HT1080 (cell line): ENCODE data around the gene LDLRAD4. TPM values are rescaled to one million over a fixed set of nuclear protein-coding genes. Genes with fewer than 3 reads are reported as not detected.

ENCODE experiments used
- DNase-seq: peaks from one replicate; pipeline ENCODE4 v3.0.0-alpha.2; 2015; ENCODE audit warnings: low read depth
- total RNA-seq: library from RNA; depleted of rRNA; stranded (reverse); fragments of >200 nt; shearing (Covaris generic); gene quantifications from 2 replicates; pipeline ENCODE4 v1.2.3, GENCODE V29; 2014

The LDLRAD4 gene
- total RNA-seq, 1 experiment from 2014 or later: not detected

DNA sequence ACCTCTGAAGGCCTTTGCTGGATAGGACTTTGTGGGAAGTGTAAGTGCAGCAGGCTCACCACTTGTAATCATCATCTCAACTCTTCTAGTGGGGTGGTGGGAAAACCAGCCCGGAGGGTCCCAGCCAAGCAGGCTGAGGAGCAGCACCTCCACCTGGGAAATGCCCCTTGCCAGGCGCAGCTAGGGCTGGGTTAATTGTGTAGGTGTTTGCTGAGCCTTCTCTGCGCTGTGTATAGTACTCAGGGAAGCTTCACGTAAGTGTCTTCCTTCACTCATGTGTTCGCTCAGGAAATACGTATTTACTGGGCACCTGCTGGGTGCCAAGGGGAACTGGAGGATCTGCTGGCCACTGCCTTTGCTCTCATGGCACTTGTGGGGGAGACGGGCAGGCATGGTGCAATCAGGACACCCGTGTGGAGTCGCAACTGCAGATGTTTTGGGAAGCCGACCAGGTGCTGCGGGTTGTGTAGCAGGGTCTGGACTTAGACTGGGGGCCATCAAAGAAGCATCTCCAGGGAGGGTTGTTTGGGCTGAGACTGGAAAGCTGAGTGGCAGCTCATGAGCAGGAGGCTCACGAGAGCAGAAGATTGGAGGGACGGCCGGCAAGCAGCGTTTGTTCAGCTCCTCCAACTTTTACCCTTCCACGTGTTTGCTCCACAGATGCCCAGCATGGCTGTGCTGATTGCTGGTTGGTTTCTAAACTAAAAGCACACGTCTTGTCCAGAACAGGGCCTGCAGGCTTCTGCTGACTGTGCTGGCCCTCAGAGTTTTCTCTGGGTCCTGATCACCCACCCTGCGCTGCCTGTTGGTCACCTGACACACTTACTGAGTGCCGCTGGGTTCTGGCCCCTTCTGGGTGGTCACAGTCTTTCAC is 164.6 kb downstream of the LDLRAD4 start:
- DNase-seq: no peak

DNA sequence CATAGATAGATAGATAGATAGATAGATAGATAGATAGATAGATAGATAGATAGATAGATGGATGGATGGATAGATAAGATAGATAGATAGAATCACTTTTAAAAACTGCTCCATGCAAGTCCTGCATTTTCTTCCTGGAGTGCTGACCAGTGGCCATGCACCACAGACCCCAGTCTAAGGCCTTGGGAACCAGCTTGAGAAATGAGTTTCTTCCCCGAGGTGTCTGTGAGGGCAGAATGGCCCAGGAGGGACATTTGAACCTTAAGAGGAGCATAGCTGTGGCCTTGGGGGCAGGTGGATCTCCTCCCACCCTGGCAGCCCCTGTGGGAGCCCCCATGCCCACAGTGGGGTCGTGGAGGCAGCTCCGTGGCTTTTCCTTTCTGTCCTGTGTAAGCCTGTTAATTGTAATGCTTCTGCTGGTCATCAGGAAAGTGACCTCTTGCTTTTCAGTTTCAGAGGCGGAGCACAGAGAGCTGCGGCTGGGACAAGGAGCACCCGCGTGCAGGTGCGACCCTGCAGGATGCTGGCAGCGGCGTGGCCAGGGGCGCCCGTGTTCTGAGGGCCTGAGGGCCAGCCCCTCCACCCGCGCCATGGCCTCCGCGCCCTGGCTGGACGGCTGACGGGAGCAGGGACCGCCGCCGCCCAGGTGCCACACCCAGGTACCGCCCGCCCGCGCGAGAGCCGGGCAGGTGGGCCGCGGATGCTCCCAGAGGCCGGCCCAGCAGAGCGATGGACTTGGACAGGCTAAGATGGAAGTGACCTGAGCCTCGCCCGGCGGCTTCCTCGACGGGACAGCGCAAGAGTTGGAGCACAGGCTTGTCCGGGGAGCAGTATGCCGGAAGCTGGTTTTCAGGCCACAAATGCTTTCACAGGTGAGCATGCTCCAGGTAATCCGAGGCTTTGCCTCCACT is 168.6 kb downstream of the LDLRAD4 start:
- no peak for DNase-seq

DNA sequence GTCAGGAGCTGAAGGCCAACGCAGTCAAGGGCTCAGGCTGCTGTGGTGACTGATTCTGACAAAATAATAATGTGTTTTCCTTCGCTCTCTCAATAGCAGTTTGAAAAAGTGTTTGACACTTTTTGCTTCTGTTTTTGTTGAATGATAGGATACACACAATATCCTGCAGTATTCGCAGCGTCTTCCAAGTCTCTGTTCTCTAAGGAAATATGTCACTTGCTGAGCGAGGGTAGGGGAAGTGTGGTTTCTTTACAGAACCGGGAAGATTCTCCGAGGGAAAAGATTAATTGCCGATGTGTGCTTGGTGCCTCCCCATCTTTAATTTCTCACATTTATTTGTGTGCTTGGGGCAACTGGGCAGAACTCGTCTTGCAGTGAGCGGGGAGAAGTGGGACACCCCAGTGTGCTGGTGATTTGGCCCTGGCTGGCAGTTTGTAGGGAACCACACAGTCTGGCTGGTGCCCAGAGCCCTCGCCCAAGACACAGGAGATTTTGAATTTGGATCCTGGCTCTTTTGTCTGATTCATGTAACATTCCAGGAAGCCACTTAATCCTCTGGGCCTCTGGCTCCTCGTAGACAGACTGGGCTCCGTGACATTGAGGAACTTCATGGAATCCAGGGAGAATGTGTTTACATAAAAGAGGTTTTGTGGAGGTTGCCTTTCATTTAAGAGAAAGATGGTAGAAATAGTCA is 169.4 kb downstream of the LDLRAD4 start:
- DNase-seq: no peak

DNA sequence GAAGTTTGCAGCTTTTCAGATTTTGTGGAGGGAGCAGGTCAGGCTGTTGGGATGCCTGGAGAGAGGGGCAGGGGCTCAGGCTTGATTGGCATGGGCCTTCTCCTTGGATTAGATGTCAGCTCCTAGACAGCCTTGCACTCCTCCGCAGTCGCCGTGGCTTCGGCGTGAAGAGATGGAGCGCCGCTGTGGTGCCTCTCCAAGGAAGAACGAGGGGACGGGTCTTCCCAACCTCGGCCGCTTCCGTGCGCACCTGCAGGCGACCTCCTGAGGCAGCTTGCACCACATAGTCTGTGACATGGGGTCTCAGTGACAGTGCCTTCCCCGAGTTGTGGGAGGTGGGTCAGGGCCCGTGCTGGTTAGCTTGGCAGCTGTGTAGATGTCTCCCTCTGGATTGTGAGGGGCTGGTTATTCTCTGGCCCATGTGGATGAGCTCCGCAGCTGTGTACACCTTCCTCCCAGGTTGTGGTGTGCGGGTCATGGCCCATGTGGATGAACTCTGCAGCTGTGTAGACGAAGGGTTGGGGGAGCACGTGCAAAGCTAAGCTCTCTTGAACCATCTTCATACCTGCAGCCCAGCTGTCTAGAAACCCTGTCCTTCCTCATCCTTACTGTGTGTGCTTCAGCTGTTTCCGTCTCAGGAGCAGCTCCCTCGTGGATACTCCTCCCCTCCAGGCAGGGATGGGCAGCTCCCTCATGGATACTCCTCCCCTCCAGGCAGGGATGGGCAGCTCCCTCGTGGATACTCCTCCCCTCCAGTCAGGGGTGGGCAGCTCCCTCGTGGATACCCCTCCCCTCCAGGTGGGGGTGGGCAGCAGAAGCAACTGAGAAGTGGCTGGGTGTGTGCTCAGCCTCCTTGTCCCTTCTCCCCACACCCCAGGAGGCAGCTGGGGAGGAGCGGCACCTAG is 170.3 kb downstream of the LDLRAD4 start:
- DNase-seq: no peak

DNA sequence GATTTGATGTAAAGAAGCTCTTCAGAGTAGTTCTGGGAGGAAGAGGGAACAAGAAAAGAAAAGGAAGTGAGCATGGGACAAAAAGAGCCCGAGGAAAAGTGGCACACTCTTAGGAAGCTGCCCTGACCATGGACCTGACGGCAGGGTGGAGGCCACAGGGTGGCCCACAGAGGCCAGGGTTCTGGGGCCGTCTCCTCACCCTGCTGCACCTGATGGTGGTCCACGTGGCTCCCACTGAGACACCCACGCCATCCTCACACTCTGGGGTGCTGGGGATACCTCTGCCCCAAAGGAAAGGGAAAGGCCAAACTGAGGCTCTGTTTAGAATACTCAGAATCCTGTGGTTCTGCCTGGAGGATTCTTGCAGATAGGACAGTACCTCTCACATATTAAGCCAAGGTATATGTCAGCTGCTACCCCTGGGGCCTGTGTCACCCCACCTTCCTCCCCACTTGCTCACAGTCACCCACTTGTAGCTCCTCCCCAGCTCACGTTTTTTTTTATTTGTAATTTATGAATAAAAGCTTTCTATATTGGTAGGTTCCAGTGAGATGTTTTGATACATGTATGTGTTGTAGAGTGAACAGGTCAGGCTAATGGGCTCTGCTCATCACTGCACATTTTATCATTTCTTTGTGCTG is 171.1 kb downstream of the LDLRAD4 start:
- DNase-seq: no peak

DNA sequence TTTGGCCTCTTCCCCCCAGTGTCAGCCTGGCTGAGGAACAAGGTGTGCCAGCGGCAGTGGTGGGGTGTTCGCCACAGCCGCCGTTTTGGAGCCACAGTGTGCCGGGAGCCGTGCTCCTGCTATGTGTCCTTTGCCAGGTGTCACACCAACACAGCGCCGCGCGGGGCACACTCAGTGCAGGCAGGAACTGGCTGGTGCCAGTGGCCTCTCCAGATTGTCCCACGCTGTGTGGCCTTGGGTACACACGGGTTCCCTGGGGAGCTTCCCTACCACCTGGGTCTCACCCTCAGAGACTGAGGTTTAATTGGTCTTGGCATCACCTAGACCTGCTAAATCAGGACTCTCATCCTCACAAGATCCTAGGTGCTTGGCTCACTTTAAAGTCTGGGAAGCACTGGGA is 171.6 kb downstream of the LDLRAD4 start:
- DNase-seq: no peak

DNA sequence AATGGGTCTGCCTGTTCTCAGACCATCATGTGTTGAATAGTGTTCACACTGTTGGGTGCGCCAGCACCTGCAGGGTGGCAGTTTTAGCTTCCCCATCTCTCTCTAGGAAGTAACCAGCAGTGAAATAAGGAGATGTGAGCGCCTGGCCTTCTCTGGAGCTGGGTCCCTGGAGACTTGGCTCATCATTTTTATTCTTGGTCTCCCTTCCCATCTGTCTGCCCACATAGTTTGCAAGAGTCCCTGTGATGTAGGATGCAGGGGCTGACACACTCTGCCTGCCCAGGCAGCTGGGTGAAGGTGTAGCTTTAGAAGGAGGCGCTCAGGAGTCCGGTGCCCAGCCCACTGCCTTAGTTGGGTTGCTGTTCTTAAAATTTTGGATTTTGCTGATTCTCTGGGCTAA is 172.2 kb downstream of the LDLRAD4 start:
- DNase-seq: no peak

DNA sequence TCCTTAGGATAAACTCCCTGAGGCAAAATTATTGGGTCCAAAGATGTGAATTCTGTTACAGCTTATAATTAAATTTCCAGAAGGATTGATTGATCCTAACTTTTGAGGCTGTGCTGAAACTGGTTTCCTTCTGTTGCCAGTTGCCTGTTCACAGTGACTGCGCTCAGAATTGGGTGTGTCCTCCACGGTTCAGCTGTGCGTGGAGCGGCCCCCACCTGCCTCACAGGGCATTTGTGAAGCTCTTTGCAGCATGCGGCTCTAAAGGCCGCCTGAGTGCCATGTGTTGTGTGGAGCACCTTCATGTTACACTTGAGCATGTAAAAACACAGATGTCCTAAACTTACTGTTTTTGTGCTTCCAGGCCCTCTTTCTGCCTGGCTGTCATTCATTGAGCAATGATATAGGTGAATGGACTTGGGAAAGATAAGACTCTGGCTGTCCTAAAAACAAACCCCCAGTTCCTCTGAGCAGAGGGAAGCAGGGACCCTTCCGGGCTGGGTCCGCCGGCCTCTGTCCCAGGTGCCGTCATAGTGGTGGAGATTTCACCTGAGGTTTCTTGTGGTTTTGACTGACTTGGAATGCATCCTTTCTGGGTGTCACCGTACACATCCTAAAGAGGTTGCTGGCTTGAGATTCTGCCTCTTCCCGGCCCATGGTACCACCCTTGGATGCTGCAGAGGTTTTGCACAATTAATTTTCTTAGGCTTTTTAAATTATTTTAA is 173.6 kb downstream of the LDLRAD4 start:
- DNase-seq: no peak

DNA sequence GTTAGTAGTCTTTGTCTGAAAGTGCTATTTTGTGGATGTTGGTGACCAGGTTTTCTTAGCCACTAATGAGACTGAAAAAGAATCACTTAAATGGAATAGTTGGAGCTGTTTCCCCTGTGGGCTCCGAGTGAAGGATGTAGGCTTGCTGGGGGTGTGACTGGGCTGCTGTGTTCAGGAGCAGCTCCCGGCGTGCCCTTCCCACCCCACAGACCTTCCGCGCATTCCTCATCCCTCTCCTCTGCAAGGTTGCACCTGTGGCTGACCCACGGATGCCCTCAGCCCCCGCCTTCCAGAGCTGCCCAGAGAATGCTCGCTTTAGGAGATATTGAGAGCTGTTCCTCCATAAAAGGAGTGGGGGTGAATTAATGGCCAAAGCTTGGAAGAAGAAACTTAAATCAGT is 174.3 kb downstream of the LDLRAD4 start:
- no peak for DNase-seq

DNA sequence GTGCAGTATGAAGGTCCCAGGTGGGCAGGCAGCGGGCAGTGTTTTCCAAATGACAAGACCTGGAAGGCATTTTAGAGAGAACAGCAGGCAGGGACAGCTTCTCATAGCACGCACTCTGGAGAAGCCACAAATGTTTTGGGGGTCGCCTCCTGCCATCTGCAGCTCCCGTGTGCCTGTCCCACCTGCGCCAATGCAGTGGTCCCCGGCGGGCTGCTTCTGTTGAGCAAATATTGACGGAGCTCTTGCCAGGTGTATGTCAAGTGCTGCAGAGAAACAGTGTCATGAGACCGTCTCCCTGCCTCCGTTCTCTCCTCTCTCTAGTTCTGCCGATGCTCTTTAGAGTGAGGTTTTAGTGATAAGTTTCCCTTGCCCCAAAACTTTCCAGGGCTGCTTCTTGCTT is 174.8 kb downstream of the LDLRAD4 start:
- DNase-seq: no peak

DNA sequence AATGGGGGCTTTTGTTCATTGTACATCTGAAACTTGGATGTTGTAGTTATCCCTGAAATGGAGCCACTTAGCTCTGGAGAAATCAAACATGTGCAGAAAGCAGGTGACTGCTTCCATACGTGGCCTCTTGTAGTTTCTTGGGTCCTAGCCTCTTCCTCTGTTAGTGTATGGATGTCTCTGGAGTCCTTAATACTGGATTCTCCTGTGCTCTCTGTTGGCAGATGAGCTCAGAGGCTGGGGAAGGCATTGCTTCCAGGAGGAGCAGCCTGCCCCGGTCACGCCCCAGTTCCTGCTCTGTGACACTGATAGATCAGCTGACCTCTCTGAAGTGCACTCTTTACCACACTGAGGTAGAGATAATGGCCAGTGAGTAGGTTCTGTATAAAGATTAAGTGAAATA is 176.2 kb downstream of the LDLRAD4 start:
- no peak for DNase-seq

DNA sequence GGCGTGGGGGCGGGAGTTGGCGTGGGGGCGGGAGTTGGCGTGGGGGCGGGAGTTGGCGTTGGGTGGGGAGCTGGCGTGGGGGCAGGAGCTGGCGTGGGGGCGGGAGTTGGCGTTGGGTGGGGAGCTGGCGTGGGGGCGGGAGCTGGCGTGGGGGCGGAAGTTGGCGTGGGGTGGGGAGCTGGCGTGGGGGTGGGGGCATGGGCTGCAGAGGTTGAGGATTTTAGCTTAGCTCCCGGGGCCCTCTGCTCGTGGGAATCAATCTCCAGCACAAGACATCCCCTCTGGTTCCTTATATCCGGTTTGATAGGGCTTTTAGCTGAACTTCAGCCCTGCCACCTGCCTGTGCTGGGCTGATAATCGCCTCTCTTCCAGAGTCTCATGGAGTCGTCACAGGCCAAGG is 177.0 kb downstream of the LDLRAD4 start:
- DNase-seq: no peak

DNA sequence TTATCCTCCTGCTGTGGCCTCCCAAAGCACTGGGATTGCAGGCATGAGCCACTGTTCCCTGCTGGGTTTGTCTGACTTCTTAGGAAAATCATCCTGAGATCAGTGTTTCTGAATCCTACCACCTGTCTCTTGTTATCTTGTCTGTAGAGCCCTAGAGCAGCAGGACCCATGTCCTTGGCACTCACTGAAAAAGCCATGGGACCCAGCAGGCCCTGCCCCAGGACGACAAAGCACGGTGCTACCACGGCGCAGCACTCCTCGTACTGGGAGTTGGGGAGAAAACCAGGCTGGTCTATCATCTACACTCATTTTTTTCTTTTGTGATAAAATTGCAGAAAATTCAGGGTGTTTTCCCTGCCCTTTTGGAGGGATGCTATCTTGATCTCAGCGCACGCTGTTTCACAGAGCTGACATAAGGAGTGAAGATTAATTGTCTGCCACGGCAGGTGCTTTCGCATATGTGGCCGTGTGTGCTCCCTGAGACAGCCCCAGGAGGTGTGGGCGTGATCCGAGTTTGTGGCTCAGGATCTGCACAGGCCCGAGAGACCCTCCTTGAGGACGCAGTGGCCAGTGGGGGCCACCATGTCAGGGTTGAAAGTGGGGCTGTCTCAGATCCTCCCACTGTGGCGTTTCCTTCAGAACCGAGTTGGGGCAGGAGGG is 179.1 kb downstream of the LDLRAD4 start:
- no peak for DNase-seq

DNA sequence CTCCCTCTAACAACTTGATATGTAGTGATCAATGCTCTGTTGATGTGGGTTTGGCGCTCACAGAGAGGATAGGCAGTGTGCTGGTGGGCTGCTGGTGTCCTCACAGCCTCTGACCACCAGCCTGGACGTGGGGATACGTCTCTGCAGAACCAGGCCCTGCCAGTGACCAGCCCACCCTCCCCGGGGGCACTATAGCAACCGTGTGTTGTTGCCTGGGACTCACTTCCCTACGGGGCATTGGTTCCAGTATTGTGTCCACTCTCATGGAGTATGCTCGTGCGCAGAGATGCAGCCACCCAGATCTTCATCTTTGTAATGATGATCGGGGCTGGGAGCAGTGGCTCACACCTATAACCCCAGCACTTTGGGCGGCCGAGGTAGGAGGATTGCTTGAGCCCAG is 180.1 kb downstream of the LDLRAD4 start:
- no peak for DNase-seq

DNA sequence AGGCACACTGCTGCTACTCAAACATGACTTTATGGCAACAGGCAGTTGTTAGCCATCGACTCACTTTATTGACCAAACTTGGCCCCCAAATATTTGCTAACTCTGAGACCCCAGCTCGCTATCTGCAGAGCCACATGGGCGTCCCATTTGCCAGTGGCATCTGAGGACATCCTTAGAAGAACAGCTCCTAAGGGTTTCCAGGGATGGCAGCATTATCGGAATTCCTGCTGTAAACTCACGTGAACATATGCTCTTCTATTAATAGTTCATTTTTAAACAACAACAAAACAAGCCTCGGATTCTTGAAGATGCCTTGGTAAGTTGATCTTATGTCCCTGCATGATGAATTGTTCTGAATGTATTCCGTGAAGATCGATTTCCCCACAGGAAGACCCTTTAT is 181.0 kb downstream of the LDLRAD4 start:
- no peak for DNase-seq

DNA sequence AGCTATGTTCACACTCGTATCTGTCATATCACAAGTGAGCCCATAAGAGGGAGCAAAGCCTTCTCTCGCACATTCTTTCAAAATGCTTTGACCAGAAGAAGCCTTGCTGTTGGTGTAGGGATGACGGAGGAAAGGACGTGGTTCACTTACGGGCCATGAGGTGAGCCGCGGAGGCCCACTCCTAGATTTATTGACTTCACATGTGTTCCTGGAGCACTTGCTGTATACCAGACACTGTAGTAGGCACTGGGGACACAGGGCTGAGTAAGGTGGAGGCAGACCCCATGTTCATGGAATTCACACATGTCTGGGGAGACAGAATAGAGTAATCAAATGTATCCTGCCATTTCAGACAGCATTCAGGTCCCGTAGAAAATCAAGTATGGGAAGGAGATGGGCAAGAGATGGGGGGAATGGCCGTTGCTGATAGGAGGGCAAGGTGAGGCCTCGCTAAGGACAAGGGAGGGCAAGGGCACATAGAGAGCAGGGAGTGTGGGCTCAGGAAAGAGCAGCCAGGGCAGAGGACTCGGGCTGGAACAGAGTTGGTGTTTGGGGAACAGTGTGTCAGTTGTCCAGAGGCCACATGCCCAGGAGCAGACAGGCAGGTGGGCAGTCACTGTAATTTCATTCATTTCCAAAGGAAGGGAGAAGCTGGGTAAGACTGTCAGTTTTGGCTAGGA is 182.2 kb downstream of the LDLRAD4 start:
- no peak for DNase-seq

DNA sequence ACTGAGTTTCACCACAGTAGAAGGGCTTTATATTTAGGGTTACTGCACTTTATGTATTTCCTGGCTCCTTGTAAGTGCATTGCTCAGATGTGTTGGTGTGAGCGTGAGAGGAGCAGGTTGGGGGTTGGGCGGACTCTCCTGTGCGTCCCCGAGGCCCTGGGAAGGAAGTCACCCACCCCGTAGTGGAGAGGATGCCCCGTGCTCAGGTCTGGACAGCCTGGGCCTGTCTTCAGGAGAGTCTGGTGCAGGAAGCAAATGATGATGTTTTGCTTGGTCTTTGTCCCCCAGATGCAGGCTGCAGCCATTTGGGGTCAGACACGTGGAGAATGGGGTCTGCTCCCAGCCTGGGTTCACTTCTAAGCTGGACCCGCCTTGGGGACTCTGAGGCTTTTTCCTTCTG is 182.8 kb downstream of the LDLRAD4 start:
- no peak for DNase-seq

DNA sequence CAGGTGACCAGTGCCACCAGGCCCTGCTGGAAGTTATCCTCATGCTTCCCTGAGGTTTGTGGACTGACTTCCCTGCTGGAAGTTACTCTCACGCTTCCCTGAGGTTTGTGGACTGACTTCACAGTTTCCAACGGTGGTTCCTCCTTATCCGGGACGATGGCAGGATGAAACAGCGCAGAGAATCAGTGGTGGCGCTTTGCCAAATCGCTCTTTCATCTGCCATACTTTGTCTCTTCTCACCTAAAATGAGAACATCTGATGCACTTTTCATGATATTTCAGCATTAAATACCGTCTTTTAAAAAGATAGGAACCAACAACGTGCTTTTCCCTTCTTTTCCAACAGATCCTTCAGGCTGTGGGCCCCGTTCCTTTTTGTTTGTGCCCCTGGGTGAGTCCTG is 183.3 kb downstream of the LDLRAD4 start:
- DNase-seq: no peak
